ENCODE measurements around the gene TANGO2.

The TANGO2 gene

GRCh38 chr22:19997561-19998231 lies 23.2 kb upstream of the TANGO2 start:
- no peak for DNase-seq

GRCh38 chr22:19998232-19998951 lies 22.5 kb upstream of the TANGO2 start:
- no peak for DNase-seq

- no peak for DNase-seq
These were observed 21.7 kb upstream of the TANGO2 start for GRCh38 chr22:19998991-19999820.

GRCh38 chr22:20000246-20001081 lies 20.4 kb upstream of the TANGO2 start:
- DNase-seq: no peak

- no peak for DNase-seq
These were observed 19.8 kb upstream of the TANGO2 start for GRCh38 chr22:20001082-20001638.

GRCh38 chr22:20002128-20002527 lies 18.8 kb upstream of the TANGO2 start:
- no peak for DNase-seq

- no peak for DNase-seq
These were observed 18.3 kb upstream of the TANGO2 start for GRCh38 chr22:20002636-20003035.

- DNase-seq: no peak
These were observed 17.6 kb upstream of the TANGO2 start for GRCh38 chr22:20003304-20003703.

- DNase-seq: no peak
These were observed 16.4 kb upstream of the TANGO2 start for GRCh38 chr22:20004464-20004863.

GRCh38 chr22:20008221-20008995 lies 12.5 kb upstream of the TANGO2 start:
- no peak for DNase-seq

- DNase-seq: no peak
These were observed 11.9 kb upstream of the TANGO2 start for GRCh38 chr22:20009018-20009491.

- no peak for DNase-seq
These were observed 11.2 kb upstream of the TANGO2 start for GRCh38 chr22:20009582-20010306.

- DNase-seq: no peak
These were observed 10.4 kb upstream of the TANGO2 start for GRCh38 chr22:20010307-20011122.

- no peak for DNase-seq
These were observed 9.6 kb upstream of the TANGO2 start for GRCh38 chr22:20011123-20011992.

- DNase-seq: no peak
These were observed 8.7 kb upstream of the TANGO2 start for GRCh38 chr22:20011993-20012740.

GRCh38 chr22:20012741-20013331 lies 8.1 kb upstream of the TANGO2 start:
- DNase-seq: no peak

- DNase-seq: peak; percentile 10
These were observed 7.5 kb upstream of the TANGO2 start for GRCh38 chr22:20013382-20013871.
